ENCODE data around the gene CABP4. TPM values are rescaled to one million over a fixed set of nuclear protein-coding genes. Genes with fewer than 3 reads are reported as not detected.
"Not testable (repeated sequence)": the region's sequence is repeated elsewhere in the genome, so short reads cannot be mapped to it uniquely, and the experiment has no call there.

CABP4 gene
- total RNA-seq, 1 donor from 2014 or later, result not detected

DNA sequence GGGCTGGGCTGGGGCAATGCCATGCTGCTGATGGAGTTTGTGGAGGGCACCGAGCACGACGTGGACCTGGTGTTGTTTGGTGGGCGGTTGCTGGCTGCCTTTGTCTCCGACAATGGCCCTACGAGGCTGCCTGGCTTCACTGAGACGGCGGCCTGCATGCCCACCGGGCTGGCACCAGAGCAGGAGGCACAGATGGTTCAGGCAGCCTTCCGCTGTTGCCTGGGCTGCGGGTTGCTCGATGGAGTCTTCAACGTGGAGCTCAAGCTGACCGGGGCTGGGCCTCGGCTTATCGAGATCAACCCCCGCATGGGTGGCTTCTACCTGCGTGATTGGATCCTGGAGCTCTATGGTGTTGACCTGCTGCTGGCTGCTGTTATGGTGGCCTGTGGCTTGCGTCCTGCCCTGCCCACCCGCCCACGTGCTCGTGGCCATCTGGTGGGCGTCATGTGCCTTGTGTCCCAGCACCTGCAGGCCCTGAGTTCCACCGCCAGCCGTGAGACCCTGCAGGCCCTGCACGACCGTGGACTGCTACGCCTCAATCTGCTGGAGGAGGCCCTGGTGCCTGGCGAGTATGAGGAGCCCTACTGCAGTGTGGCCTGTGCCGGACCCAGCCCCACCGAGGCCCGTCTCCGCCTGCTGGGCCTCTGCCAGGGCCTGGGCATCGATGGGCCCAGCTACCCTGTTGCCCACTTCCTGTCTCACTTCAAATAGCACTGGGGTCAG is 31.1 kb upstream of the CABP4 start:
- TF ChIP-seq, protein P1, sequence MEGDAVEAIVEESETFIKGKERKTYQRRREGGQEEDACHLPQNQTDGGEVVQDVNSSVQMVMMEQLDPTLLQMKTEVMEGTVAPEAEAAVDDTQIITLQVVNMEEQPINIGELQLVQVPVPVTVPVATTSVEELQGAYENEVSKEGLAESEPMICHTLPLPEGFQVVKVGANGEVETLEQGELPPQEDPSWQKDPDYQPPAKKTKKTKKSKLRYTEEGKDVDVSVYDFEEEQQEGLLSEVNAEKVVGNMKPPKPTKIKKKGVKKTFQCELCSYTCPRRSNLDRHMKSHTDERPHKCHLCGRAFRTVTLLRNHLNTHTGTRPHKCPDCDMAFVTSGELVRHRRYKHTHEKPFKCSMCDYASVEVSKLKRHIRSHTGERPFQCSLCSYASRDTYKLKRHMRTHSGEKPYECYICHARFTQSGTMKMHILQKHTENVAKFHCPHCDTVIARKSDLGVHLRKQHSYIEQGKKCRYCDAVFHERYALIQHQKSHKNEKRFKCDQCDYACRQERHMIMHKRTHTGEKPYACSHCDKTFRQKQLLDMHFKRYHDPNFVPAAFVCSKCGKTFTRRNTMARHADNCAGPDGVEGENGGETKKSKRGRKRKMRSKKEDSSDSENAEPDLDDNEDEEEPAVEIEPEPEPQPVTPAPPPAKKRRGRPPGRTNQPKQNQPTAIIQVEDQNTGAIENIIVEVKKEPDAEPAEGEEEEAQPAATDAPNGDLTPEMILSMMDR (conservative IDR thresholded peaks at IDR 0.05; ENCODE audit: low read depth, low read length), result no peak
- no peak for DNase-seq (ENCODE audit: low read depth)
- no peak overlapping the region for H3K4me3 ChIP-seq (ENCODE audit: low read depth, low read length)

DNA sequence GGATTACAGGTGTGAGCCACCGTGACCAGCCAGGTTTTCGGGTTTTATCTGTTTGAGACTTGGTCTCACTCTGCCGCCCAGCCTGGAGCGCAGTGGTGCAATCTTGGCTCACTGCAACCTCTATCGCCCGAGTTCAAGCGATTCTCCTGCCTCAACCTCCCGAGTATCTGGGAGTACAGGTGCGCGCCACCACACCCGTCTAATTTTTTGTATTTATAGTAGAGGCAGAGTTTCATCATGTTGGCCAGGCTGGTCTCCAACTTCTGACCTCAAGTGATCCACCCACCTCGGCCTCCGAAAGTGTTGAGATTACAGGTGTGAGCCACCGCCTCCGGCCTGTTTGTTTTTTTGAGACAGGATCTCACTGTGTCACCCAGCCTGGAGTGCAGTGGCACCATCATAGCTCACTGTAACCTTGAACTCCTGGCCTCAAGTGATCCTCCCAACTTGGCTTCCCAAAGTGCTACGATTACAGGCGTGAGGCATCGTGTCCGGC is 27.7 kb upstream of the CABP4 start:
- not testable (repeated sequence) for DNase-seq (ENCODE audit: low read depth)
- H3K4me3 ChIP-seq (ENCODE audit: low read depth, low read length), result peak overlapping the region; percentile 100

DNA sequence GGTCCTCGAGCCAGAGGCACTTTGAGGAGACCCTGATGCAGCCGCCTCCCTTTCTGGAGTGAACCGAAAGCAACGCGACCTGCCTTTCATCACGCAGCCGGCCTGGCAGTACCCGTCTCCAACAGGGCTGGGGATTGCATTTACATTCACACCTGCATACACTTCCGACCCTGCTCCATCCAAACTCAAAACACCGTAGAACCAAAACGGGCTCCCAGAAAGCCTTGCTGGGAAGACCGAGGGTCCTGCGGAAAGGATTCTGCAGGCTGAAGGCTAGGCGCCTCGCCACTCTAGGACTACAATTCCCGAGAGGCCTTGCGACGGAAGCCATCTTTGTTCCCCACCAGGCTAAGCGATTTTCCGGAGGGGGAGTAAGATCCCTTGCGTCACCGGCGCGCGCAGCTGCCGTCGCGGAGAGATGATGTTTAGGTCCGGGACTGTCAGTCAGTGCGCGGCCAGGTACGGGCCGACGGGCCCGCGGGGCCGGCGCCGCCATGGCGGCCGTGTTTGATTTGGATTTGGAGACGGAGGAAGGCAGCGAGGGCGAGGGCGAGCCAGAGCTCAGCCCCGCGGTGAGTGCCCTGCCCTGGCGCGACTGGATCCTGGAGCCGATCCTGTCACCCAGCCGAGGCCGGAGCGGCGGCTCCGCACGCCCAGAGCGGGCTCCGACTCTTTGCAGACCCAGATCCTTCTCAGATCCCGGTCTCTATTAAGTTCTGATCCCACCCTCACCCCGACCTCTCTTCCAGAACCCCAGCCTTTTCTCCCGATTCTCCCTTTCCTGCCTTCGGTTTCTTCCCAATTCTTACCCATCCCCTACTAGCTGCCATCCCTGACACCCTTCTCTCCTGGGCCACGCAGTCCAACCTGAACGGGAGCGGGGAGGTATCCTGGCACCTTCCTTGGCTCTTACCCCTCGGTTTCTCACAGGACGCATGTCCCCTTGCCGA is 26.8 kb upstream of the CABP4 start, which contains the start of gene RPS6KB2:
Gene RPS6KB2 (plus strand): TSS at position 443 of the 950 bp plus-strand sequence. CDS start 52 bp downstream, at position 495.
- TF ChIP-seq, protein P1 (conservative IDR thresholded peaks at IDR 0.05; ENCODE audit: low read depth, low read length), result no peak
- peak; percentile 80 for DNase-seq (ENCODE audit: low read depth)
- peak within 1 kb of the TSS; percentile 100 for H3K4me3 ChIP-seq (ENCODE audit: low read depth, low read length)

DNA sequence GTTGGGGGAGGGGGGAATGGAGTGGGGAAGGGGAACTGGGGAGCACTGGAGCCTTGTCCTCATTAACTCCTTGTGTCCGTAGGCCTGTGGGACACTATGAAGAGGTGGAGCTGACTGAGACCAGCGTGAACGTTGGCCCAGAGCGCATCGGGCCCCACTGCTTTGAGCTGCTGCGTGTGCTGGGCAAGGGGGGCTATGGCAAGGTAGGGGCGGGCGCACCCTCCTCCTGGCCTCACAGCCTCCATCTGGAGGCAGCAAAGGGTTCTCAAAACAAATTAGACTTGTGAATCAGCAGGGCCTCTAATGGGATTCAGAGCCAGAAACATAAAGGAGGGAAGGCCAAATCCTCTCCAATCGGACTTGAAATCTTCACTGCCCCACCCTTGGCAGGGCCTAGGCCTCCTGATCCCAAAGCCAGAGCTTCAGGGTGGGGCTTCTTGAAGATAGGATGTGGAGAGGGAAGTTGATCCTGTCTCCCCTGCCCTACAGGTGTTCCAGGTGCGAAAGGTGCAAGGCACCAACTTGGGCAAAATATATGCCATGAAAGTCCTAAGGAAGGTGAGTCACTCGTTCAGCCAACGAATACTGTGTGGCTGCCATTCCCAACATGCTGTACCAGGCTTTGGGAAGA is 26.0 kb upstream of the CABP4 start:
- DNase-seq (ENCODE audit: low read depth), result no peak
- H3K4me3 ChIP-seq (ENCODE audit: low read depth, low read length), result peak overlapping the region; percentile 100
- TF ChIP-seq, protein P1 (conservative IDR thresholded peaks at IDR 0.05; ENCODE audit: low read depth, low read length), result no peak

DNA sequence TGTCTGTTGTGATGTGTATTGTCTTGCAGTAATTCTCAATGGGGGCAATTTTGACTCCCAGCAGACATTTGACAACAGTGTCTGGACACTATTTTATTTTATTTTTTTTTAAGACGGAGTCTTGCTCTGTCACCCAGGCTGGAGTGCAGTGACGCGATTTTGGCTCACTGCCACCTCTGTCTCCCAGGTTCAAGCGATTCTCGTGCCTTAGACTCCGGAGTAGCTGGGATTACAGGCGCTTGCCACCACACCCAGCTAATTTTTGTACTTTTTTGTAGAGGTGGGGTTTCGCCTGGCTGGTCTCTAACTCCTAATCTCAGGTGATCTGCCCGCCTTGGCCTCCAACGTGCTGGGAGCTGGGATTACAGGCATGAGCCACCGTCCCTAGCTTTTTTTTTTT is 25.4 kb upstream of the CABP4 start:
- TF ChIP-seq, protein P1 (conservative IDR thresholded peaks at IDR 0.05; ENCODE audit: low read depth, low read length), result no peak
- H3K4me3 ChIP-seq (ENCODE audit: low read depth, low read length), result peak overlapping the region; percentile 100
- DNase-seq (ENCODE audit: low read depth), result no peak

DNA sequence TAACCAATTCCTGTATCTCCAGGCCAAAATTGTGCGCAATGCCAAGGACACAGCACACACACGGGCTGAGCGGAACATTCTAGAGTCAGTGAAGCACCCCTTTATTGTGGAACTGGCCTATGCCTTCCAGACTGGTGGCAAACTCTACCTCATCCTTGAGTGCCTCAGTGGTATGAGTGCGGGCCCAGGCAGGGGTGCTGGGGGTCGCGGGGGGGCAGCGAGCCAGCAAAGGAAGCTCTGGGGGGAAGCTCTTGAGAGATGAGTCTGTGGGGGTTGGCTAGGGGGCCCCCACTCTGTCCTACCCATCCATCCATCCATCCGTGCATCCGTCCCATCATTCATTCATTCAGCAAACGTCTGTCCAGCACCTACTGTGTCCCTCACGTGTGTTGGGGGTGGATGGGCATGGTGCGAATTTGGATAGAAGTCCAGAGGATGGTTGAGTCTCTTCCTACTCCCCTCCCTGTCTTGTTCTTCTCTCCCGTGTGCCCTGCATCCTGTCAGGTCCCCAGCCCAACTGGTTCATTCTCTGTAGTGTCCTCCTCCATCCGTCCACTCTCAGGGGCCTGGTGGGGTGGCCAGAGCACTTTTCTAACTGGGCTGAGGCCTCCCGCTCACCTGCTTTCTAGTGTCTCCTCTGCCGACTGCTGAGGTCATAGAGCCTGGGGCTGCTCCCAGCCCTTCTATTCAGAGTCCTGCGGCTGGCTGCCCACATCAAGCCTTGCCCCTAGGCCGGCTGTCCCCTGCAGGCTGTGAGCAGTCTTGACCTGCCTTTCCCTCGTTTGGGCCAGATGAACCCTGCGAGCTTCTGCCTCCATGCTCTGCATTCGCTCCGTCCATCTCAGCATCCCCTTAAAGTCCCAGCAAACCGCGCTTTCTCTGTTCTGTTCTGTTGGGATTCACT is 23.6 kb upstream of the CABP4 start:
- TF ChIP-seq, protein P1 (conservative IDR thresholded peaks at IDR 0.05; ENCODE audit: low read depth, low read length), result no peak
- H3K4me3 ChIP-seq (ENCODE audit: low read depth, low read length), result no peak overlapping the region
- DNase-seq (ENCODE audit: low read depth), result no peak

Data from epithelial cell of proximal tubule (primary cell).